ENCODE data around the gene HOXA1.

DNA sequence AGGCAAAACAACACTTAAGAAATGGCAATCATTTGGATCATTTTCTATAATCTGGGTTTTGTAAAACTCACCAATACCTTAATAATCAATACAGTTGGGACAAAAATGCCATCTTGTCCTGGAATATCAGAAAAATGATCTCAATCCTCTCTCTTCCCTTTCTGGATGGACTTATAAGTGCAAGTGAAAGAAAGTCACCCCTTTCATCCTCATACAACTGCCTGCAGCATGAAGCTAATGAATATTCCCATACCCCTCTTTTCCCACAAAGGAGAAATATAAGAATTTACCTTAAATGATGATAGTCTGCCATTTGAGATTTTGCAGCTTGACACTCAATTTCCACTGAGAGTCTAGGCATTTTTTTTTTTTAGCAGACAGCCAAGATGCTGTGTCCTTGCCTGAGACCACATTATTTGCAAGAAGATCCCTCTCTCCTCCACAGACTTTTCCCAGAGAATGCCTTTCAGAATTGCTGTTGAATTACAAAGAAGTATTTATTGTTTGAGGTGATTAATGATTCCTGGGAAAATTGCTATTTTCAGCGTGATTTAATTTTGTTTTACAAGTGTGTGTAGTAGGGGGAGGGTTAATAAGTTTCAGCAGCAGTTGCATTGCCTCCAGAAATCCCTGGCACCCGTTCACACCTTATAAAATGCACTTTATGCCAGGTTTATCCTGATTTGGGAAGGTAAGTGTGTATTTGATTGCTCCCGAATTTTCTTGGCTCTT lies 31.0 kb upstream of the HOXA1 start:
- TF ChIP-seq, protein P1, sequence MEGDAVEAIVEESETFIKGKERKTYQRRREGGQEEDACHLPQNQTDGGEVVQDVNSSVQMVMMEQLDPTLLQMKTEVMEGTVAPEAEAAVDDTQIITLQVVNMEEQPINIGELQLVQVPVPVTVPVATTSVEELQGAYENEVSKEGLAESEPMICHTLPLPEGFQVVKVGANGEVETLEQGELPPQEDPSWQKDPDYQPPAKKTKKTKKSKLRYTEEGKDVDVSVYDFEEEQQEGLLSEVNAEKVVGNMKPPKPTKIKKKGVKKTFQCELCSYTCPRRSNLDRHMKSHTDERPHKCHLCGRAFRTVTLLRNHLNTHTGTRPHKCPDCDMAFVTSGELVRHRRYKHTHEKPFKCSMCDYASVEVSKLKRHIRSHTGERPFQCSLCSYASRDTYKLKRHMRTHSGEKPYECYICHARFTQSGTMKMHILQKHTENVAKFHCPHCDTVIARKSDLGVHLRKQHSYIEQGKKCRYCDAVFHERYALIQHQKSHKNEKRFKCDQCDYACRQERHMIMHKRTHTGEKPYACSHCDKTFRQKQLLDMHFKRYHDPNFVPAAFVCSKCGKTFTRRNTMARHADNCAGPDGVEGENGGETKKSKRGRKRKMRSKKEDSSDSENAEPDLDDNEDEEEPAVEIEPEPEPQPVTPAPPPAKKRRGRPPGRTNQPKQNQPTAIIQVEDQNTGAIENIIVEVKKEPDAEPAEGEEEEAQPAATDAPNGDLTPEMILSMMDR (IDR thresholded peaks at IDR 0.05), result no peak
- no peak for TF ChIP-seq POLR2AphosphoS5 (IDR thresholded peaks at IDR 0.05; ENCODE audit: low read depth, low read length)
